Central memory CD8-positive, alpha-beta T cell (primary cell): ENCODE measurements around the gene LYPD6.

ENCODE experiments used
- ATAC-seq: fragments of 150-1000 bp; cut with Tn5 transposase; replicated peaks from 2 replicates; pipeline ENCODE4 v1.10.0; 2022; ENCODE audit warnings: mild to moderate bottlenecking, moderate FRiP score, moderate number of reproducible peaks; ENCODE audit not compliant: poor library complexity, severe bottlenecking; ENCODE audit errors: extremely low read depth
- DNase-seq, 2 donors: peaks; one replicate each; pipeline ENCODE4 v3.0.0; 2021; ENCODE audit warnings: low spot score in 2 of 2
- H3K27ac Mint-ChIP-seq: one replicate; pipeline ENCODE4 v1.8.0; 2022; ENCODE audit warnings: low read depth, mild to moderate bottlenecking, moderate library complexity, mixed read lengths
- H3K27me3 Mint-ChIP-seq: one replicate; pipeline ENCODE4 v1.8.0; 2022; ENCODE audit warnings: mixed read lengths
- H3K36me3 Mint-ChIP-seq: one replicate; pipeline ENCODE4 v1.8.0; 2022; ENCODE audit warnings: mild to moderate bottlenecking, moderate library complexity, mixed read lengths; ENCODE audit not compliant: insufficient read depth
- H3K4me1 Mint-ChIP-seq: one replicate; pipeline ENCODE4 v1.8.0; 2022; ENCODE audit warnings: mixed read lengths
- H3K4me3 Mint-ChIP-seq: one replicate; pipeline ENCODE4 v1.8.0; 2022; ENCODE audit warnings: mild to moderate bottlenecking, moderate library complexity, mixed read lengths
- H3K9me3 Mint-ChIP-seq: one replicate; pipeline ENCODE4 v1.8.0; 2022; ENCODE audit warnings: mixed read lengths

Gene LYPD6

DNA sequence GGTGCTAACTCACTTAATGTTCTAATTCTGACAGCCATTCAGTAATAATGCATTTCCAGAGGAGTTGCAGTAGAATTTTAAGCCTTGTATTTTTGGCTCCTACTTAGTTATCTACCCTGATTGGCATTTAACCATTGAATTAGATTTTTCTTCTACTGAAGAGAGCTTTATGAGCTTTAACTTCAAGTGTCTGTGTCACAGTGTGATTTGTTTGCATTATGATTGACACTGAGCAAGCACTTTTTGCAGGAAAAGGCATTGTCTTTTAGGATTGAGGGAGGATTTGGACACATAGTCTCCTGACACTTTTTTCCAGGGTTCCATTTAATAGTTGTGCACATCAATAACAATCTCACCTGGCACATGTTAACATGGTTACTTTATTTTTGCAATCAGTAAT is 26.7 kb downstream of the LYPD6 start:
- no peak for ATAC-seq
- Mint-ChIP-seq H3K4me1 (no peaks in the 10 kb centered on the region), H3K27ac (no peak overlapping the region), H3K36me3 (no peaks in the 10 kb centered on the region), H3K27me3 (peaks cover 10% of the 10 kb centered on the region), H3K4me3 (no peak overlapping the region), H3K9me3 (no peaks in the 10 kb centered on the region)
- DNase-seq: no peak

DNA sequence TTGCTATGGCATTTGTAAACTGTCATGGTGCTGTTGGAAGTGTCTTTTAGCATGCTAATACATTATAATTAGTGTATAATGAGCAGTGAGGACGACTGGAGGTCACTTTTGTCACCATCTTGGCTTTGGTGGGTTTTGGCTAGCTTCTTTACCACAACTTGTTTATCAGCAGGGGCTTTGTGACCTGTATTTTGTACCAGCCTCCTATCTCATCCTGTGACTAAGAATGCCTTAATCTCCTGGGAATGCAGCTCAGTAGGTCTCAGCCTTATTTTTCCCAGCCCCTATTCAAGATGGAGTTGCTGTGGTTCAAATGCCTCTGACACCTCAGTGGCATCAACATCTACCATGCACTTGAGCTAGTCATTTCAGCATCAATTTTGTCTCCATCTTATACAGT is 29.7 kb downstream of the LYPD6 start:
- peaks cover 10% of the 10 kb centered on the region for H3K27me3 Mint-ChIP-seq
- DNase-seq (no peak), ATAC-seq (no peak)
- H3K36me3 Mint-ChIP-seq: no peaks in the 10 kb centered on the region
- H3K9me3 Mint-ChIP-seq: no peaks in the 10 kb centered on the region
- no peak overlapping the region for H3K4me3 Mint-ChIP-seq
- H3K4me1 Mint-ChIP-seq: no peaks in the 10 kb centered on the region
- H3K27ac Mint-ChIP-seq: no peak overlapping the region

DNA sequence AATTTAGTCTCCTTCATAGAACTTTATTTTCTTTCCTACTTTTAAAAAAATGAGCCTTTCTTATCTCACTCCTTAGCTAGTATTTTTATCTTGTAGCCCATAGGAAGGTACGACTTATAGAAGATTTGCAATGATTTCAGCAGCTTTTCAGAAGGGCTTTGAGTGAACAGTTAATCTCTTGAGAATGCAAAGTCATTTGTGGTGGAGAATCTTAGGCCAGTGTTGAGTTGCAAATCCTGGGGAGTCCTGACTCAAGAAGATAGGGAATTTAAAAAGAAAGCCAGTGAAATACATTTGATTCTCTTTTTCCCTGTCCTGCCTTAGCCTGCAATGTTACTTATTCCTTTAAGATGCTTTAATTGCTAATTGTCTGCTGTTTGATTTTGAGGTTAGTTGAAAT is 33.6 kb downstream of the LYPD6 start:
- ATAC-seq (no peak), DNase-seq (no peak)
- Mint-ChIP-seq H3K4me1 (no peaks in the 10 kb centered on the region), H3K4me3 (no peak overlapping the region), H3K36me3 (no peaks in the 10 kb centered on the region), H3K27ac (no peak overlapping the region), H3K27me3 (peaks cover 31% of the 10 kb centered on the region), H3K9me3 (peaks cover 5% of the 10 kb centered on the region)

DNA sequence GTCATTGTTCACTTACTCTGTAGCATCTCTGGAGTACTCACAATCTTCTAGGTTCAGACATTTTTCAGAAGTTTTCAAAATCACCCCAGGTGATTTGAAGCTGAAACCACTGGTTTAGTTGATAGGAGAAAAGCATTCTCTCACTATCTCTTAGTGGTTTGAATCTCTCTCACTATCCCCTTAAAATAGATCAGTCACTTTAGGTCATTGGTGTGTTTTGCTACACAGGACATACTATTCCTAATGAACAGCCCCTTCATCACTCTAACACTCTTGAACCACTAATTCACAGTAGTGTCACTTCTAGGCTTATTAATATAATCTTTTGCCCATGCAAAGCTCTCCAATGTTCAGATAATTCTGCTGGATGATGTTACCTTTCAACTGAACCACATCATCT is 34.5 kb downstream of the LYPD6 start:
- H3K4me3 Mint-ChIP-seq: no peak overlapping the region
- H3K9me3 Mint-ChIP-seq: peaks cover 10% of the 10 kb centered on the region
- no peak for DNase-seq
- no peaks in the 10 kb centered on the region for H3K36me3 Mint-ChIP-seq
- no peak for ATAC-seq
- H3K27ac Mint-ChIP-seq: no peak overlapping the region
- H3K4me1 Mint-ChIP-seq: no peaks in the 10 kb centered on the region
- peaks cover 36% of the 10 kb centered on the region for H3K27me3 Mint-ChIP-seq

DNA sequence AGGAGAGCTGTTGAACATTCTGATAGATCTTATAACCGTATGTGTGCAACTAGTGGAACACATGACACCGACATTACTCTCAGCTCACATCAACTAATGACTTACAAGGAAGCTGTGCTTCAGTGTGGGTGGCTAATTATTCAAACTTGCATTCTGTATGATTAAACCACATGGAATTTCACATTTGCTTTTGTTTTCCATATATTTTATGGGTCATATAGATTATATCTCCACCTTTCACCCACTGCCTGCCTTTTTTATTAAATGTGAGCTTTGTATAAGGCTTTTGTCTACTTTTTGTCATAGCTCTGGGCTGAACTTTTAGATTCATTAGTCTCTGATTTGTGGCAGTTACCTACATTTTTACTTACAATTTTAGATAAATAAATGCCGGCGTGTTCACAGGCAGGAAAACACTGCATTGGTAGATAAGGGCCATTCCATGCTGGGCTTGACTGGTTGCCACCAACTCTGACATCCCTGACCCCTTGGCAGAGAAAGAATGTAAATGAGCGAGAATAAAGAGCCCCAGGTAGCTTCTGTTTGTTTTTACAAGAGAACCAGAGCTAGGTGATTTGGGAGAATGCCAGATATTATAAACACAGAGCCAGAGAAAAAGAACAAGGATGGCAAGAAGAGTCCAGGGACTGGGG is 35.7 kb downstream of the LYPD6 start:
- no peaks in the 10 kb centered on the region for H3K36me3 Mint-ChIP-seq
- H3K27ac Mint-ChIP-seq: no peak overlapping the region
- H3K27me3 Mint-ChIP-seq: peaks cover 28% of the 10 kb centered on the region
- no peaks in the 10 kb centered on the region for H3K4me1 Mint-ChIP-seq
- DNase-seq (no peak), ATAC-seq (no peak)
- H3K4me3 Mint-ChIP-seq: no peak overlapping the region
- peaks cover 10% of the 10 kb centered on the region for H3K9me3 Mint-ChIP-seq

DNA sequence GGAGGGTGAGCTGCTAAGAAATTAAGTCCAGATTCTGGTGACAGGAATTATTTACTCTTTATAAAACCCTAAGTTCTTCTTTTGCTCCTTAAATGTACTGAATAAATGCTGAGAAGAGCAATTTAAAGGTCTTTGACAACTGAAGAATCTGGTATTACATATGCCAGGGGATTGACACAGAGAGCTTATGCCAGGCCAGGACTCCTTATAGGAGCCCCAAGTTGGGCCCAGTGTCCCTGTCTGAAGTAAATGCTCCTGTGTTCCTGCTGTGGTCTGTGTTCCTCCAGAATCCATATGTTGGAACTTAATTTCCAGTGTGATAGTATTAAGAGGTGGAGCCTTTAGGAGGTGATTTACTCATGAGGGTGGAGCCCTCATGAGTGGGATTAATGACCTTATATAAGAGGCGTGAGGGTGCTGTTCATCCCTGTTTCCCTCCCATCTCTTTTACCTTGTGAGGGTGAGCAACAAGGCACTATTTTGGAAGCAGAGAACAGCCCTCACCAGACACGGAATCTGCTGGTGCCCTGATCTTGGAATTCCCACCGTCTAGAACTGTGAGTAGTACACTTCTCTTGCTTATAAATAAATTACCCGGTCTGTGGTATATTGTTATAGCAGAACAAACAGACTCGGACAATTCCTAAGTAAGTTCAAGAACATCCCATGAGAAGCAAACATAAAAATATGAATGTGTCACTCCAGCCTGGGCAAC is 39.8 kb downstream of the LYPD6 start:
- peaks cover 37% of the 10 kb centered on the region for H3K27me3 Mint-ChIP-seq
- H3K9me3 Mint-ChIP-seq: peaks cover 10% of the 10 kb centered on the region
- no peak for ATAC-seq

DNA sequence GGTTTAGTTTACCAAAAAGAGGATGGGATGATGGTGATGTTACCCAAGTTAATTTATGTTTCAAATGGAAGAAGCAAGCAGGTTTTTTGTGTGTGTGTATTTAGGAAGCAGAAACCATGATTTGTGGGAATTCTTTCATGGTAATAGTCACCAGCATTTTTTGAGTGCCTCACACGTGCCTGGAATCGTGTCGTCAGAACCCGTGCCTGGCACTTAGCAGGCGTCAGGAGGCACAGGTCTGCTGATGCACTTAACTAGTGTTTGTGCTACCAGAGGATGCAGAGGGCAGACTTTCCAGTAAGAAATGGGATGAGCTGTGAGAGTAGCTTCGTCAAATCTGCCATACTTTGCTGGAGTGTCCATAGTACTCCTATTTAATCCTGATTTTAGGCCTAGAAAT is 41.1 kb downstream of the LYPD6 start:
- Mint-ChIP-seq H3K4me1 (no peaks in the 10 kb centered on the region), H3K9me3 (peaks cover 10% of the 10 kb centered on the region), H3K27me3 (peaks cover 37% of the 10 kb centered on the region), H3K36me3 (no peaks in the 10 kb centered on the region), H3K27ac (no peak overlapping the region), H3K4me3 (no peak overlapping the region)
- DNase-seq: no peak
- no peak for ATAC-seq

More for the DNA sequence above, 39.8 kb downstream of the LYPD6 start:
- Mint-ChIP-seq H3K4me3 (no peak overlapping the region), H3K27ac (no peak overlapping the region), H3K36me3 (no peaks in the 10 kb centered on the region), H3K4me1 (no peaks in the 10 kb centered on the region)
- DNase-seq: no peak

DNA sequence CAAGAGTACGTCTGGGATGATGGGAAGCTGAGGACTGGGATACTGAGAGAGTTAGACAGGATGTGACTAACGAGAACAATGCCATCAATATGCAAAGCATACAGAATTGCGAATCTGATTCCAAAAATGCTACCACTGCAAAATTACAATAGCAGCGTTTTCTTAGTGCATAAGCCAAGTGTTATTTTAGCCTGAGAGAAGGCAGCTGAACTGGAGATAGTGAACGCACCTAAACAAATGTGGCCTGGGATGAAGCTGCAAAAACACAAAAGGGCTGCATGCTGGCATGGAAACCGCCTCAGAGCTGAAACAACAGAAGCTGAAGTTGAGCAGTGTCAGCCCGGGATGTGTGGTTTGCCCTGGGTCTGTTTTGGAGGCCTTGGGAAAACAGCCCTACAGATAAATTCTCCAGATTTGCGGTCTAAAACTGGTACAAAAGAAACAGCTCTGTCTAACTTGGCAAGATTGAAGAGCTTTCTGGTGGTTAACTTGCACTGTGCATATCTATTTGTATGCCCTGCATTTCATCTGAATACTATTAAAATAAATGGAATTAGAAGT is 45.5 kb downstream of the LYPD6 start:
- DNase-seq (no peak), ATAC-seq (no peak)
- Mint-ChIP-seq H3K27ac (no peak overlapping the region), H3K4me3 (no peak overlapping the region), H3K4me1 (no peaks in the 10 kb centered on the region), H3K36me3 (no peaks in the 10 kb centered on the region), H3K9me3 (no peaks in the 10 kb centered on the region), H3K27me3 (peaks cover 16% of the 10 kb centered on the region)

DNA sequence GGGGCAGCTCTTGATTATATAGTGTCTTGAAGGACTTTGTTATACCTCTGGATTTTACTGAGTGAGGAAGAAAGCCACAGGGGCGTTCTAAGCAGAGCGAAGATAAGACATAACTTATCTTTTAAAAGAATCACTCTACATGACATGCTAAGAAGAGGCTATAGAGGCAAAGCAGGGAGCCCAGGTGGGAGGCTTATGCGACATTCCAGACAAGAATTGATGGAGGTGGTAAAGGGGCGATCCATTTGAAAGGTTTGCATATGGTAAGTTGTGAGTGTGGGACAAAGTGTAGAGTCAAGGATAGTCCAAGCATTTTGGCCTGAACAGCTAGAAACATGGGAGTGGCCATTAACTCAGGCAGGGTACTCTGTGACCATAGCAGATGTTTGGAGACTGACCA is 49.8 kb downstream of the LYPD6 start:
- DNase-seq (no peak), ATAC-seq (no peak)
- no peaks in the 10 kb centered on the region for H3K4me1 Mint-ChIP-seq
- H3K36me3 Mint-ChIP-seq: no peaks in the 10 kb centered on the region
- no peak overlapping the region for H3K4me3 Mint-ChIP-seq
- H3K9me3 Mint-ChIP-seq: no peaks in the 10 kb centered on the region
- H3K27me3 Mint-ChIP-seq: peaks cover 10% of the 10 kb centered on the region
- no peak overlapping the region for H3K27ac Mint-ChIP-seq

DNA sequence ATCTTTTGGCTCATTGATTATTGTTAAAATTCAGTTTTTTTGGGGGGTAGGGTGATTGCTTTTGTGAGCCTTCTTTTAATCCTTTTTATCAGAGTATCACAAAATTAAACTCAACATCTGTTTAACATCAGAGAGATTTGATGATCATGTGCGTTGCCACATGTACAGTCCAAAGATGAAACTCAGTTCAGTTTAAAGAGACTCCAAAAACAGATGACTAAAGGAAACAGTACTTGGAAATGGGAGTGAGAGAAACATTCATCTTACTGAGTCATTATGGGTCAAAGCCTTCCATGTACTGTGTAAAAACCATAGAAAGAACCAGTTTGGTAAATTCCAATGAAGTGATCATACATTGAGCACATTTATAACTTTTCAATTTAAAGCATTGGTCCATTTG is 53.0 kb downstream of the LYPD6 start:
- no peaks in the 10 kb centered on the region for H3K36me3 Mint-ChIP-seq
- no peaks in the 10 kb centered on the region for H3K4me1 Mint-ChIP-seq
- ATAC-seq (no peak), DNase-seq (no peak)
- no peak overlapping the region for H3K27ac Mint-ChIP-seq
- peaks cover 14% of the 10 kb centered on the region for H3K27me3 Mint-ChIP-seq
- H3K9me3 Mint-ChIP-seq: no peaks in the 10 kb centered on the region
- H3K4me3 Mint-ChIP-seq: no peak overlapping the region

DNA sequence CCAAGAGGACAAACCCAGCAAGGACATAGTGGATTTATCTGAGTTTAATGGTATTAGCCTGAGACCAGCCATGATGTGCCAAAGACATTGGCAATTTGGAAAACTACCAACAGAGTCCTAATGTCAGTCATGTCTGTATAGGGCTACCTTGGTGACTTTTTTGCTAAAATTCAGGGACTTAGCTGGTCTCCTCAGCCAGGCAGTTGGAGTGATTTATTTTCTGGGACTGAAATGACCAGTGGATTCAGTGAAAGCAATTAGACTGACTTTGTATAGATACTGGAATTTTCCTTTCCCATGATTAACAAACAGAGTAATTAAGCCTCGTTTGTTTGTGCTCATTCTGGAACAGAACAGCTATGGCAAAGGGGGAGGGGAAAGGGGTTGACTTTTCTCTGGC is 55.0 kb downstream of the LYPD6 start:
- no peak for ATAC-seq
- no peaks in the 10 kb centered on the region for H3K9me3 Mint-ChIP-seq
- H3K27ac Mint-ChIP-seq: no peak overlapping the region
- H3K4me1 Mint-ChIP-seq: no peaks in the 10 kb centered on the region
- H3K4me3 Mint-ChIP-seq: no peak overlapping the region
- DNase-seq: no peak
- H3K27me3 Mint-ChIP-seq: peaks cover 9% of the 10 kb centered on the region
- H3K36me3 Mint-ChIP-seq: no peaks in the 10 kb centered on the region

DNA sequence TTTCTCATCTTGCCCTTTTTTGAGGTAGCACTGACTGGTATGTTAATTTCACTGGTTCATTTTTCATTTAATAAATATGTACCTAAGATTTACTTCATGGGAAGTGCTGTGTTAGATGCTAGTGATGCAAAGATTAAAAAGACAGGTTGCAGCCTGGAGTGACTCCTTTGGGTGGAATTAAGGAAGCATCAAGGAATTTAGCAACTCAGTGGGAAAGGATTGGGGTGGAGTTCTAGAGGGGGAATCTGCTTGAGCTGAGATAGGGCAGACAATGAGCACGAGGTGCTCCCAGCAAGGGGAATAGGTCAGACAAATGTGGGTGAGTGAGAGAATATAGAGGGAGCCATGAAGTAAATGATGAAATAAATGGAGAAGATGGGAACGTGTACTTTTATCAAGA is 57.0 kb downstream of the LYPD6 start:
- Mint-ChIP-seq H3K27ac (no peak overlapping the region), H3K27me3 (peaks cover 9% of the 10 kb centered on the region), H3K36me3 (no peaks in the 10 kb centered on the region), H3K9me3 (no peaks in the 10 kb centered on the region), H3K4me1 (no peaks in the 10 kb centered on the region), H3K4me3 (no peak overlapping the region)
- DNase-seq: no peak
- ATAC-seq: no peak

DNA sequence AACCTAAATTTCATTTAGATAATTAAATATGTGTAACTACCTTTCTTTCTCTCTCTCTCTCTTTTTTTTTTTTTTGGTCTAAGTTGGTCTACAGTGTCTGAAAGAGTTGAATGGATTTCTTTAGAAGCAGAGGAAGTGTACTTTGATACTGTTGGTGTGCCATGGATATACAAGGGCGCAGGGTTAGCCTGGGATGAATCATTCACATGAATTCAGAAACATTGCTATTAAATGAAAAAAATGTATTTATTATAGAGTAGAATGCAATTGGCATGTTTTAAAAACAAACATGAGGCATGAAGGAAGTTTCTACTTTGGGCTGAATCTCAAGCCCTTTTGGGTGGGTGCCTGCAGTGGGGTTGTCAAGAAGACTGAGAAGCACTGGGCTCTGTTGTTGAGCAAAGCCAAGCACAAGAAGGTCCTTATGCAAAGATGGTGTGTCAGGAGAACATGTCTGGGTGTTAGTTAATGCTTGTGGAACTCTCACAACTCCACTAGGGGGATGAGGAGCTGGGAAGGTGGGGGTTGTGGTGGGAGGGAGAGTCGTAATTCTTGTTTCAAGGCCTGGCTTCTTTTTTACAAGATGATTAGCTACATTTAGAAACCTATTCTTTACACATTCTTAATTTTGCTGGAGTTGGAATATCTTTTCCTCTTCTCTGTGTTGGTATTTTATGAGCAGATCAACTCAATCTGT is 57.9 kb downstream of the LYPD6 start:
- H3K27me3 Mint-ChIP-seq: peaks cover 9% of the 10 kb centered on the region
- H3K36me3 Mint-ChIP-seq: no peaks in the 10 kb centered on the region
- no peak for ATAC-seq
- no peak overlapping the region for H3K4me3 Mint-ChIP-seq
- DNase-seq: no peak
- no peaks in the 10 kb centered on the region for H3K9me3 Mint-ChIP-seq
- H3K4me1 Mint-ChIP-seq: no peaks in the 10 kb centered on the region
- H3K27ac Mint-ChIP-seq: no peak overlapping the region
